ENCODE results near the gene NCAPG2.

The NCAPG2 gene

GRCh38 chr7:158747408-158747807 lies 42.8 kb upstream of the NCAPG2 start:
- TF ChIP-seq CTCF (IDR thresholded peaks at IDR 0.05; ENCODE audit: low read depth, low read length) = no peak

GRCh38 chr7:158746957-158747356 lies 42.4 kb upstream of the NCAPG2 start:
- H3K4me3 ChIP-seq (ENCODE audit: low read depth, low read length) = no peak overlapping the region
- TF ChIP-seq CTCF (IDR thresholded peaks at IDR 0.05; ENCODE audit: low read depth, low read length) = no peak

More at GRCh38 chr7:158747408-158747807, 42.8 kb upstream of the NCAPG2 start:
- no peak overlapping the region for H3K4me3 ChIP-seq (ENCODE audit: low read depth, low read length)

DNA sequence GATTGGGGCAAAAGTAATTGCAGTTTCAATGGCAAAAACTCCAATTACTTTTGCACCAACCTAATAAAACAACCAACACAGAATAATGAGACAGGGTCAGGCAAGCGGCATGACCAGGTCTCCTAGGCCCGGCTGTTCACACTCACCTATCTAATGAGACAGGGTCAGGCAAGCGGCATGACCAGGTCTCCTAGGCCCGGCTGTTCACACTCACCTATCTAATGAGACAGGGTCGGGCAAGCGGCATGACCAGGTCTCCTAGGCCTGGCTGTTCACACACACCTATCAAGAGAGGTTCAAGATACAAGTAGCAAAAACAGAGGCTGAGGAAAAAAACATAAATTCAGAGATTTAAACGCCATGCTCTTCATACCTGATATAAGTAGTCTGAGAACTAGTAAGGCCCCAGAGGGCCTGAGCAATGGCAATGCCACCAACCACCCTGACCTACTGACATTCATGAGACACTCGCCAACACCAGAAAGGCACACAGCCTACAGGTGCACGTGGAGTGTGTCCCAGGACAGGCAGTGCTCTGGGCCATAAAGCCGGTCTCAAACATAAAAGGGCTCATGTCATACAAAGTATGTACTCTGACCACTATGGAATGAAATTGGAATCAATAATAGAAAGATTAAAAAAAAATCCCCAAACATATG lies 40.6 kb upstream of the NCAPG2 start:
- H3K4me3 ChIP-seq (ENCODE audit: low read depth, low read length) = no peak overlapping the region
- TF ChIP-seq CTCF (IDR thresholded peaks at IDR 0.05; ENCODE audit: low read depth, low read length) = no peak

GRCh38 chr7:158744070-158744469 lies 39.5 kb upstream of the NCAPG2 start:
- H3K4me3 ChIP-seq (ENCODE audit: low read depth, low read length) = no peak overlapping the region
- TF ChIP-seq CTCF (IDR thresholded peaks at IDR 0.05; ENCODE audit: low read depth, low read length) = no peak

DNA sequence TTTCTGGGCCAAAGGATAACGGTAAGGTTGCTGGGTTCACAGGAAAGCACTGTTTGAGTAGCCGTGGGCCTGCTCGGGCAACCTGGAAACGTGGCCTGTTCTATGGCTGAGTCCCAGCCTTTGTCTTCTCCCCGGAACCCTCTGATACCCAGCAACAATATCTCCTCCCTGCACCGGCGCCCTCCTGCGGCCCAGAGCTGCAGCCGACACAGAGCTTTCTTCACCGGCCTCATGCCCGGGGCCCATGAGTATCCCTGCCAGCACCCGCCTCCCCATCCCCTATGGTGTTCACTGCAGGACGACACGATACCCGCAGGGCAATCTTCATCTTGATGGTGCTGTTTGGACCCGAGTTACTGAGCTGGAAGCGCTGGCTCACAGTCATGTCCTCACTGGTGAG lies 38.6 kb upstream of the NCAPG2 start:
- no peak for TF ChIP-seq CTCF (IDR thresholded peaks at IDR 0.05; ENCODE audit: low read depth, low read length)
- no peak overlapping the region for H3K4me3 ChIP-seq (ENCODE audit: low read depth, low read length)

- no peak for TF ChIP-seq CTCF (IDR thresholded peaks at IDR 0.05; ENCODE audit: low read depth, low read length)
- H3K4me3 ChIP-seq (ENCODE audit: low read depth, low read length) = no peak overlapping the region
These were observed 37.6 kb upstream of the NCAPG2 start for GRCh38 chr7:158742065-158742821.

DNA sequence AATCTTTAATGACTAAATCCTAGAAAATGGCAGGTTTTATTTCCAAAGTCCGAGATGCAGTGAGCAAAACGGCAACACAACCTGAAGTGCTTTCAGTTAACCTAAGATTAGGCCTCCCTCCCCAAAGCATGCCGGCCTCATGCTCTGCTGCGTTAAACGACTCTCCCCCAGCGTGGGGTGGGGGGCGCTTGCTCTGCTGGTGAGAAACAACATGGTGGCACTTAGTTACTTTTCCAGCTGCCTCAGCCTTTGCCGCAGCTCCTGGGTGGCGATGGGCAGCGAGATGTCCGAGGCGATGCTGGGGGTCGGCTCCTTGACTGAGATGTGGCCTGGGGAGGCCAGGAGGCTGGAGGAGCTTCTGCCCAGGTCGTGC lies 36.7 kb upstream of the NCAPG2 start:
- no peak for TF ChIP-seq CTCF (IDR thresholded peaks at IDR 0.05; ENCODE audit: low read depth, low read length)
- H3K4me3 ChIP-seq (ENCODE audit: low read depth, low read length) = no peak overlapping the region

All from WI38 (cell line).